CD4-positive, alpha-beta T cell (primary cell): ENCODE measurements around the gene CIAO2B. TPM values are rescaled to one million over a fixed set of nuclear protein-coding genes. Genes with fewer than 3 reads are reported as not detected.

Source experiments
- ATAC-seq: fragments of 200-7000 bp; cut with Tn5 transposase; one replicate; pipeline ENCODE4 v1.10.0; 2022; ENCODE audit warnings: mild to moderate bottlenecking; ENCODE audit not compliant: poor library complexity
- CTCF ChIA-PET: fragments of 350-600 bp; sonication (Branson Sonifier 250); formaldehyde crosslinking; loops from one replicate; lab custom pipeline; 2021; ENCODE audit warnings: antibody characterized with exemption, inconsistent platforms; lab: Charles Lee
- POLR2A ChIA-PET: fragments of 350-600 bp; sonication (Branson Sonifier 250); formaldehyde crosslinking; loops from one replicate; lab custom pipeline; 2021; ENCODE audit warnings: antibody characterized with exemption, inconsistent platforms; lab: Charles Lee
- DNase-seq, 14 experiments: peaks; one replicate each; pipeline ENCODE4 v3.0.0-alpha.2; 2013 to 2020; ENCODE audit warnings: mixed read lengths in 2 of 14
- H3K27ac ChIP-seq, 2 donors: one replicate each; pipeline versions ENCODE4 v1.5.1 to v1.7.0; 2013; ENCODE audit warnings: low read length in 2 of 2, low read depth in 1 of 2, mild to moderate bottlenecking in 1 of 2
- H3K27me3 ChIP-seq, 2 experiments: 1 replicate in 1 of 2; 2 replicates in 1 of 2; pipeline versions ENCODE4 v1.6.1 to v1.7.0; 2013; ENCODE audit warnings: low read length in 2 of 2, control low read depth in 1 of 2, mild to moderate bottlenecking in 1 of 2, moderate library complexity in 1 of 2; ENCODE audit not compliant: insufficient read depth in 2 of 2, control insufficient read depth in 1 of 2
- H3K36me3 ChIP-seq: one replicate; pipeline ENCODE4 v1.6.1; 2013; ENCODE audit warnings: low read length, control low read depth; ENCODE audit not compliant: insufficient read depth
- H3K4me1 ChIP-seq: one replicate; pipeline ENCODE4 v1.6.1; 2013; ENCODE audit warnings: low read length, control low read depth; ENCODE audit not compliant: insufficient read depth
- H3K4me3 ChIP-seq: one replicate; pipeline ENCODE4 v1.5.1; 2013; ENCODE audit warnings: mild to moderate bottlenecking, low read length, moderate library complexity
- H3K9me3 ChIP-seq, 2 experiments: 1 replicate in 1 of 2; 2 replicates in 1 of 2; pipeline versions ENCODE4 v1.6.1 to v1.7.0; 2013; ENCODE audit warnings: low read length in 2 of 2, mild to moderate bottlenecking in 2 of 2, control low read depth in 1 of 2, moderate library complexity in 1 of 2; ENCODE audit not compliant: control insufficient read depth in 1 of 2, insufficient read depth in 1 of 2
- H3K27ac Mint-ChIP-seq: one replicate; pipeline ENCODE4 v1.8.0; 2020; ENCODE audit warnings: mixed read lengths
- H3K27me3 Mint-ChIP-seq: one replicate; pipeline ENCODE4 v1.8.0; 2021; ENCODE audit warnings: mixed read lengths
- H3K36me3 Mint-ChIP-seq: one replicate; pipeline ENCODE4 v1.8.0; 2021; ENCODE audit warnings: low read depth, mixed read lengths
- H3K4me1 Mint-ChIP-seq: one replicate; pipeline ENCODE4 v1.8.0; 2021; ENCODE audit warnings: low read depth, mixed read lengths
- H3K4me3 Mint-ChIP-seq: one replicate; pipeline ENCODE4 v1.8.0; 2020; ENCODE audit warnings: mild to moderate bottlenecking, mixed read lengths
- H3K9me3 Mint-ChIP-seq: one replicate; pipeline ENCODE4 v1.8.0; 2020; ENCODE audit warnings: mixed read lengths
- CTCF ChIP-seq: fragments of 200-600 bp; IDR thresholded peaks from one replicate; pipeline ENCODE4 v1.8.0; 2022; ENCODE audit warnings: antibody characterized with exemption, mild to moderate bottlenecking
- intact Hi-C, 2 experiments: fragments of 100-400 bp; cut with DNase I in 1 of 2; cut with micrococcal nuclease in 1 of 2; formaldehyde crosslinking; loops; one replicate each; pipeline versions ENCODE4 v1.15.1 to v1.9.0; 2023 to 2025; cut with DNase I, micrococcal nuclease
- total RNA-seq, 174 experiments: library from RNA in 2 of 174; stranded (reverse) in 2 of 174; gene quantifications; one replicate each; pipeline ENCODE4 v1.2.3 and lab custom pipeline; 2021 to 2026

CIAO2B gene
- total RNA-seq, 2 experiments from 2014 or later: 58.6 to 70.4 TPM

- Mint-ChIP-seq H3K4me1 (peaks cover 4% of the 10 kb centered on the region), H3K4me3 (no peak overlapping the region), H3K27me3 (no peaks in the 10 kb centered on the region), H3K36me3 (no peaks in the 10 kb centered on the region), H3K27ac (no peak overlapping the region), H3K9me3 (no peaks in the 10 kb centered on the region)
- POLR2A ChIA-PET: no interaction called here
- DNase-seq (no peak), ATAC-seq (no peak)
- Histone ChIP-seq H3K27ac (no peak overlapping the region), H3K36me3 (no peaks in the 10 kb centered on the region), H3K4me3 (no peak overlapping the region), H3K4me1 (peaks cover 5% of the 10 kb centered on the region), H3K27me3 (no peaks in the 10 kb centered on the region), H3K9me3 (no peaks in the 10 kb centered on the region)
- intact Hi-C loops: no loop called here
- no peak for TF ChIP-seq CTCF
- CTCF ChIA-PET: no interaction called here
These were observed 33.3 kb downstream of the CIAO2B start for GRCh38 chr16:66900721-66901441.

DNA sequence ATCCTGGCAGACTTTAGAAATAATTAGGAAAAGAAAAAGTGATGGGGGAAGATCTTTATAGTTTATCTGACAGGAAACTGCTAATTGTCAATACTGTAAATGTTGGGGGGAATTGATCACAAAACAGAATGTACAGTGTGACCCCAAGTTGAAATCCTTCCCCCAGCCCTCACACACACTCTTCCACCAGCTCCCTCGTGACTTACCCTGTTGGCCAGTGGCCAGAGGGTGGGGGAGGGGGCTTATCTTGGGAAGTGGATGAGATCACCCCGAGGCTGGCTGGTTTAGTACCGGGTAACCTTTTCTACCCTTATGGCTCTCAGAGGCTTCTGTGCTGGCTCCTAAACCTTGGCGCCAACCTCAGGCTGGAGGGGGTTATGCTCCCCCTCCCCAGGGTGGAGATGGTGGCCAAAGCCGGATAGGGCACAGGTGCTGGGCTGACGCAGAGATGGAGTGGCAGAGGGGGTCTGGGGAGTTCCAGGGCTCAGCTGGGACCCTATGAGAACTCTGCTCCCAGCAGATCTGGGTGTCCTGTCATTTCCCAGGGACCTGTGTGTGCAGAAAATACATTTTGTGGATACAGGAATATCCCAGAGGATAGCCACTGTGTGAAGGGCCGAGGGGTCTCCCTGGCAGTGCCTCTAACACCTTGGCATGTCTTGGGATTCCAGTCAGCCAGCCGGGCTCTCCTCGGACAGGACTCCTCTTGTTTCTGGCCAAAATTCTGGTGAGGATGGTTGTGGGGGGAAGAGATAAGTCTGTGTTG is 34.1 kb downstream of the CIAO2B start:
- Histone ChIP-seq H3K27me3 (no peaks in the 10 kb centered on the region), H3K4me3 (no peak overlapping the region), H3K36me3 (no peaks in the 10 kb centered on the region), H3K4me1 (peaks cover 3% of the 10 kb centered on the region), H3K9me3 (no peaks in the 10 kb centered on the region), H3K27ac (no peak overlapping the region)
- DNase-seq: no peak
- Mint-ChIP-seq H3K4me3 (no peak overlapping the region), H3K9me3 (no peaks in the 10 kb centered on the region), H3K4me1 (no peaks in the 10 kb centered on the region), H3K27me3 (no peaks in the 10 kb centered on the region), H3K36me3 (no peaks in the 10 kb centered on the region), H3K27ac (no peak overlapping the region)
- ChIA-PET POLR2A (no interaction called here), CTCF (no interaction called here)
- intact Hi-C loops: loop anchor here in 1 of 2 experiments (5.0 kb wide), 1 partner anchor 52 kb away; no protein-coding TSS in a partner anchor
- no peak for TF ChIP-seq CTCF
- ATAC-seq: no peak

DNA sequence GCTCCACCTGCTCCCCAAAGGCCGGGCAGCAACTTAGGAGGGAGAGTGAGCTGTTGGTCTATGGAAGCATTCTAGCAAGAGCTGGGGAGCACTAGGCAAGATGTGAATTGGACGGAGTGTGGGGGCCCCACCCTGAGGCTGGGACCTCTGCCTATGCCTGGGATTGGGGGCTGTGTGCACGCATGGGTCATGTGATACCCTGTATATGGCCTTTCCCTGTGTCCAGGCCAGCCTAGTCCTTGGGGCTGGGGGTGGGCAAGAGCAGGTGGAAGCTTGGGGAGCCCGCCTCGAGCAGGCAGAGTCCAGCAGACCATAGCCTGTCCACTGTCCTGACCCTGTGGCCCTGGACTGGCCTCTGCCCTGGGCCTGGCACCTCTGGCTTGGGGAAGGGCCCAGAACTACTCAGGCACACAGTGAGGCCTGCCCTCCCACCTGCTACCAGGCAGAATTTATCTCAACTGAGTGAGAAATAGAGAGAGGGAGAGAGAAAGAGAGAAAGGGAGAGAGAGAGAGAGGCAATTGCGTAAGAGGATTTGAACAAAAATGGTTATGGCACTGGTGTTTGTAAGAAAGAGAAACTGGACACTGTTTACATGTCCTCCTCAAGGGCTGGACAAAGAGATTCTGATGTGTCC is 34.8 kb downstream of the CIAO2B start:
- H3K4me1 ChIP-seq: peaks cover 3% of the 10 kb centered on the region
- DNase-seq (no peak), ATAC-seq (no peak)
- H3K27me3 ChIP-seq: no peaks in the 10 kb centered on the region
- TF ChIP-seq CTCF: no peak
- POLR2A ChIA-PET: no interaction called here
- no peak overlapping the region for H3K27ac ChIP-seq
- H3K4me3 Mint-ChIP-seq: no peak overlapping the region
- H3K4me1 Mint-ChIP-seq: no peaks in the 10 kb centered on the region
- H3K36me3 Mint-ChIP-seq: no peaks in the 10 kb centered on the region
- H3K27me3 Mint-ChIP-seq: no peaks in the 10 kb centered on the region
- no peak overlapping the region for H3K27ac Mint-ChIP-seq
- no peaks in the 10 kb centered on the region for H3K36me3 ChIP-seq
- H3K9me3 Mint-ChIP-seq: no peaks in the 10 kb centered on the region
- intact Hi-C loops: loop anchor here in 1 of 2 experiments (5.0 kb wide), 1 partner anchor 53 kb away; no protein-coding TSS in a partner anchor
- no peaks in the 10 kb centered on the region for H3K9me3 ChIP-seq
- H3K4me3 ChIP-seq: no peak overlapping the region
- CTCF ChIA-PET: no interaction called here
